ENCODE results near the gene RNF182.

DNA sequence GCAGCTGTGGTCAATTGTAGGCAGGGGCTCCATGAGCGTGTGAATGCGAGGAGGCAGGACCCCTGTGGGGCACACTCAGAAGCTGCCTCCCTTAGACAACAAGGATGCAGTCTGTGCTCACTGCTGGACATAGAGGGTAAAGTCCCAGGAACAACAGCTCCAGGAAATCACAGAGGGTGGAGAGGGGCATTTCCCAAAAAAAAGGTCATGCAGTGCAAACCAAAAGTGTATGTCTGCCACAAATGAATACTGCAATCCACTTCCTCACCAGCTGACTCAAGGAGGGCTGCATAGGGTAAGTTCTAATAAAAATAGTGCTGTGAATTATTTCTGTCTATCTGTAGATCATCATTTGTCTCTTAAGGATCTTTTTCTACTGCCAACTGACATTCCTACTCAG is 95.8 kb downstream of the RNF182 start:
- TF ChIP-seq, protein P1, sequence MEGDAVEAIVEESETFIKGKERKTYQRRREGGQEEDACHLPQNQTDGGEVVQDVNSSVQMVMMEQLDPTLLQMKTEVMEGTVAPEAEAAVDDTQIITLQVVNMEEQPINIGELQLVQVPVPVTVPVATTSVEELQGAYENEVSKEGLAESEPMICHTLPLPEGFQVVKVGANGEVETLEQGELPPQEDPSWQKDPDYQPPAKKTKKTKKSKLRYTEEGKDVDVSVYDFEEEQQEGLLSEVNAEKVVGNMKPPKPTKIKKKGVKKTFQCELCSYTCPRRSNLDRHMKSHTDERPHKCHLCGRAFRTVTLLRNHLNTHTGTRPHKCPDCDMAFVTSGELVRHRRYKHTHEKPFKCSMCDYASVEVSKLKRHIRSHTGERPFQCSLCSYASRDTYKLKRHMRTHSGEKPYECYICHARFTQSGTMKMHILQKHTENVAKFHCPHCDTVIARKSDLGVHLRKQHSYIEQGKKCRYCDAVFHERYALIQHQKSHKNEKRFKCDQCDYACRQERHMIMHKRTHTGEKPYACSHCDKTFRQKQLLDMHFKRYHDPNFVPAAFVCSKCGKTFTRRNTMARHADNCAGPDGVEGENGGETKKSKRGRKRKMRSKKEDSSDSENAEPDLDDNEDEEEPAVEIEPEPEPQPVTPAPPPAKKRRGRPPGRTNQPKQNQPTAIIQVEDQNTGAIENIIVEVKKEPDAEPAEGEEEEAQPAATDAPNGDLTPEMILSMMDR (IDR thresholded peaks at IDR 0.05; ENCODE audit: insufficient read depth, low read depth, low read length), result no peak
- TF ChIP-seq EZH2 (IDR thresholded peaks at IDR 0.05; ENCODE audit: insufficient read depth, low read length), result no peak
